IPS-NIHi7 (cell line): ENCODE measurements around the gene FRAT2.
"Not testable (repeated sequence)": the region's sequence is repeated elsewhere in the genome, so short reads cannot be mapped to it uniquely, and the experiment has no call there.

Experiments
- DNase-seq: peaks from one replicate; pipeline ENCODE4 v3.0.0; 2012; ENCODE audit warnings: mixed read lengths; ENCODE audit errors: extremely low spot score

Gene FRAT2

DNA sequence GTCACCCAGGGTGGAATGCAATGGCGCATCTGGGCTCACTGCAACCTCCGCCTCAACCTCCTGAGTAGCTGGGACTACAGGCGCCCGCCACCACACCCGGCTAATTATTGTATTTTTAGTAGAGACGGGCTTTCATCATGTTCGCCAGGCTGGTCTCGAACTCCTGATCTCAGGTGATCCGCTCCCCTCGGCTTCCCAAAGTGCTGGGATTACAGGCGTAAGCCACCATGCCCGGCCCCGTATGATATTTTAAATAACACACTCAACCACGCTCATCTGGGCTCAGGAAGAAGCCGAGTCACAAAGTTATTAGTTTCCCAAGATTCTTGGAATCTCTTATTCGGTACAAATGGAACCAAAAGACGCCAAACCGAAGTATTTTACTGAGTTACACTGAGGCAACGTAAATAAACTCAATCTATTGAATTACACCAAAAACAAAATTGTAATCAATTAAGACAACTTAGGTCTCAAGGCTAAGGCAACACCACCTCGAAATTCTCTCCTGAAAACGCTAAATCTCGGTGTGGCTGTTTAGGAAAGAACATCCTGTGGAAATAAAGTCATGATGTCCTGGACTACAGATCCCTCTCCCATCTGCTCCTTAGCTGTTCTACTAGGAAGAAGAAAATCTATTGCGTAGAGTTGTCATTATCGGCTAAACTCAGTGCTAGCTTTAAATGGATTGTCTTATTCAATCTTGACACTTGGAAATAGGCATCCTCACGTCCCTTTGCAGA lies 43.0 kb downstream of the FRAT2 start:
- DNase-seq, result no peak

GRCh38 chr10:97290576-97291356 lies 43.8 kb downstream of the FRAT2 start:
- not testable (repeated sequence) for DNase-seq

- not testable (repeated sequence) for DNase-seq
Measured at GRCh38 chr10:97290076-97290475, 44.5 kb downstream of the FRAT2 start.
